Kidney capillary endothelial cell (primary cell): ENCODE data around the gene GTF2H4.
"Not testable (repeated sequence)": the region's sequence is repeated elsewhere in the genome, so short reads cannot be mapped to it uniquely, and the experiment has no call there.

ENCODE experiments used
- DNase-seq: peaks from one replicate; pipeline ENCODE4 v3.0.0-alpha.2; 2018; ENCODE audit warnings: low spot score

GTF2H4 gene

DNA sequence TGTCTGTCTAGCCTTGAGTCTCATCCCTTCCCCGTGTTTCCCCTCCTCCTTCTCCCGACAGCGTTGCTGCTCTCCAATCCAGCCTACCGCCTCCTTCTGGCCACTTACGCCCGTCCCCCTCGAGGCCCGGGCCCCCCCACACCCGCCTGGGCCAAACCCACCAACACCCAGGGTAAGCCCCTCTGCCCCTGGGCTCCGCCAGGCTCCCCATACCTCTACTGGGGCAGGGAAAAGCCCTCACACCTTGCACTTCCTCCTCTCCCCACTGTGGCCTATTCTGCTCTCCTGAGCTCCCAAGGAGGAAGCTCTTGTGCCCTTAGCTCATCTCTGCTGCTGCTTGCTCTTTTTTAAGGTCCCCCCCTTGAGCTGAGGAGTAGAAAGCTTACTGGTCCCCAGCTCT is 12.7 kb upstream of the GTF2H4 start:
- DNase-seq: no peak

DNA sequence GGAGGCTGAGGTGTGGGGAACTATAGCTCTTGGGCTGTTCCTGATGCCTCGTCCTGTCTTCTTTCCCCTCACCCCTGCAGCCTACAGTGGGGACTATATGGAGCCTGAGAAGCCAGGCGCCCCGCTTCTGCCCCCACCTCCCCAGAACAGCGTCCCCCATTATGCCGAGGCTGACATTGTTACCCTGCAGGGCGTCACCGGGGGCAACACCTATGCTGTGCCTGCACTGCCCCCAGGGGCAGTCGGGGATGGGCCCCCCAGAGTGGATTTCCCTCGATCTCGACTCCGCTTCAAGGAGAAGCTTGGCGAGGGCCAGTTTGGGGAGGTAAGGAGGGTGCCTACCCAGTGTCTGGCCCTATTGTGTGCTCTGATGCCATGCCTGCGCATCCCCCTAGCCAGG is 11.5 kb upstream of the GTF2H4 start:
- DNase-seq: no peak

DNA sequence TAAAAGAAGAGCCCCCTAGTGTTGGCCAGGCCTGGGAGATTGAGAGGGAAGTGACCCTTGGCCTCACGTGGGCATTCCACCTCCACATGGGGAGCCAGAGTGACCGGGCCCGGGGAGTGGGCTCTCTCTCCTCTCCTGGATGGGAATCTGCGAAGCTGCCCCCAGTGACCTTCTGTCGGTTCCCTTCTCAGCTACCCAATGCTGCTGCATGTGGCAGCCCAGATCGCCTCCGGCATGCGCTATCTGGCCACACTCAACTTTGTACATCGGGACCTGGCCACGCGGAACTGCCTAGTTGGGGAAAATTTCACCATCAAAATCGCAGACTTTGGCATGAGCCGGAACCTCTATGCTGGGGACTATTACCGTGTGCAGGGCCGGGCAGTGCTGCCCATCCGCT is 10.1 kb upstream of the GTF2H4 start:
- no peak for DNase-seq

DNA sequence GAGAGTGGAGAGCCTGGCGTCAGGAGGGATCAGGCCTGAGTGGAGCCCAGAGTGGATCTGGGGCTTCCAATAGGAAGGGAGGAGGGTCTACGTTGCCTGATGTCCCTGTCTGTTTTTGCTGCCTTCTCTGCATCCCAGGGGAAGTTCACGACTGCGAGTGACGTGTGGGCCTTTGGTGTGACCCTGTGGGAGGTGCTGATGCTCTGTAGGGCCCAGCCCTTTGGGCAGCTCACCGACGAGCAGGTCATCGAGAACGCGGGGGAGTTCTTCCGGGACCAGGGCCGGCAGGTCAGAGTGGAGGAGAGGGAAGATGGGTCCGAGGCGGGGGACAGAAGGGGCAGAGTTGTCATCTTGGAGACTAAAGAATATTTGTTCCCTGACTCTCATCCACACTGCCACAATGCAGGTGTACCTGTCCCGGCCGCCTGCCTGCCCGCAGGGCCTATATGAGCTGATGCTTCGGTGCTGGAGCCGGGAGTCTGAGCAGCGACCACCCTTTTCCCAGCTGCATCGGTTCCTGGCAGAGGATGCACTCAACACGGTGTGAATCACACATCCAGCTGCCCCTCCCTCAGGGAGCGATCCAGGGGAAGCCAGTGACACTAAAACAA is 9.2 kb upstream of the GTF2H4 start:
- DNase-seq: no peak

DNA sequence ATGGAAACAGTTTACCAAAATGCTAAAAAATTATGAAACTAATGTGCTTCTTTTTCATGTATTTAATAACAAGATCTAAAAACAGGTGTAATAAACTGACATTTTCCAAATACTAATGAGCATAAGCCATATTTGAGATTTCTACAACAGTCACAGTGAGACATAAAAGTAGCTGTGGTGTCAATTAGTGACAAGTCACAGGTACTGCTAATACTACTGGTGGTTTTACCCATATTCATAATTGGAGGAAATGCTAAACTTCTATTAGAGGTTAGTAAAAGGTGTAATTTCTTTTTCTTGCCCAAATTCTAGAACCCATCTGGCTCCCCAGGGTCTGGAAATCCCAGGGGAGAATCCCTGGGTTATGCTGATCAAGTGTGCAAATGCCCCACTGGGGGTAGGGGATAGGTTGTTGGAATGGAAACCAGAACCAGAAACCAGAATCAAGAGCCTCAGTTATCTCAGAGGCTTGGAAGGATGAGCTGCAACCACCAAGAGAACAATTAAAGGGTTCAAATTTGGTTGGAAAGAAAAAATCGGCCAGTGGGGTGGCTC is 7.1 kb upstream of the GTF2H4 start:
- no peak for DNase-seq

DNA sequence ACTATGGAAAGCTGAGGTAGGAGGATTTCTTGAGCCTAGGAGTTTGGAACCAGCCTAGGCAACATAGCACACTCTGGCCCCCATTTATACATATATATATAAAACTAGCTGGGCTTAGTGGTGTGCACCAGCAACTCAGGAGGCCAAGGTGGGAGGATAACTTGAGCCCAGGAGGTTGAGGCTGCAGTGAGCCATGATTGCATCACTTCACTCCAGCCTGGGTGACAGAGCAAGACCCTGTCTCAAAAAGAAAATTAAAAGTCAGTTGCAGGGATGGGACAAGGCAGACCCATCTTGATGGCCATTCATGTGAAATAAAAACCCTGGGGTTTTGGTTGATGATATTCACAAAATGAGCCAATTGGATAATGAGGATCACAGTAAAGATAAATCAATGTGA is 6.6 kb upstream of the GTF2H4 start:
- DNase-seq: no peak

DNA sequence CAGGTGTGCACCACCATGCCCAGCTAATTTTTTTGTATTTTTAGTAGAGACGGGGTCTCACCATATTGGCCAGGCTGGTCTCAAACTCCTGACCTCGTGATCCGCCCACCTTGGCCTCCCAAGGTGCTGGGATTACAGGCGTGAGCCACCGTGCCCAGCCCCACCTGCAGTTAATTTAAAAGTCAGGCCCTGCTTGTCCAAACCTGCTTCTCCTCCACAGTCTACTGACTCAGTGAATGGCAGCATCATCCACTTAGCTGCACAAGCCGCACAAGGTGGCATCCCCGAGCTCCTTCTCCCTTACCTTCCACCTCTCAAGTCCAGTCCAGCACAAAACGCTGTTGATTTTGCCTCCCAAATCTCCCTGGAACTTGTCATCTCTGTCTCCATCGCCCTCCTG is 5.8 kb upstream of the GTF2H4 start:
- DNase-seq: not testable (repeated sequence)

DNA sequence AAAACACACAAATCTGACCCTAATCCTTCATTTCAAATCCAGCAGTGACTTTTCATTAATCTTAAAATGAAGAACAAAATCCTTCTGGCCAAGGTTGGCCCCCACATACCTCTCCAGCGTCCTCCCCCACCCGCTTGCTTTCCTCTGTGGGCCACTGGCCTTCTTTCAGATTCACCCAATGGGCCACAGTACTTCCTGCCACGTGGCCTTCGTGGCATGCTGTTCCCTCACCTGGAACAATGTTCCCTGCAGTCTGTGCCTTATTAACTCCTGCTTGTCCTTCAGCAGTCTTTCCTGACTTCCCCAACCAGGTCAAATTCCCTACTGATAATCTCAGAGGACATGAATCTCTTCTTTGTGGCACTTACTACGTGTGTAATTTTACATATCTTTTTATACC is 5.3 kb upstream of the GTF2H4 start:
- DNase-seq: no peak

DNA sequence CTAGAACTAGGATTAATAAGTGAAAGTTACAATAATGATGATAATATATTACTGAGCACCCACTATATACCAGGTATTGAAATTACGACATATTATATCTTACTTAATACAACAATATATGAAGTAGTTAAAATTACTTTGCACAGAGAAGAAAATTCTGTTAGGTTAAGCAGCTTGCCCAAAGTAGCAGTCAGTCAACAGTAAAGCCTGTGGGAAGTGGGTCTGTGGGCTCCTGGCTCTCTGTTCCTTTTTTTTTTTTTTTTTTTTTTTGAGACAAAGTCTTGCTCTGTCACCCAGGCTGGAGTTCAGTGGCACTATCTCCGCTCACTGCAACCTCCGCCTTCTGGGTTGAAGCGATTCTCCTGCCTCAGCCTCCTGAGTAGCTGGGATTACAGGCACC is 4.8 kb upstream of the GTF2H4 start:
- no peak for DNase-seq

DNA sequence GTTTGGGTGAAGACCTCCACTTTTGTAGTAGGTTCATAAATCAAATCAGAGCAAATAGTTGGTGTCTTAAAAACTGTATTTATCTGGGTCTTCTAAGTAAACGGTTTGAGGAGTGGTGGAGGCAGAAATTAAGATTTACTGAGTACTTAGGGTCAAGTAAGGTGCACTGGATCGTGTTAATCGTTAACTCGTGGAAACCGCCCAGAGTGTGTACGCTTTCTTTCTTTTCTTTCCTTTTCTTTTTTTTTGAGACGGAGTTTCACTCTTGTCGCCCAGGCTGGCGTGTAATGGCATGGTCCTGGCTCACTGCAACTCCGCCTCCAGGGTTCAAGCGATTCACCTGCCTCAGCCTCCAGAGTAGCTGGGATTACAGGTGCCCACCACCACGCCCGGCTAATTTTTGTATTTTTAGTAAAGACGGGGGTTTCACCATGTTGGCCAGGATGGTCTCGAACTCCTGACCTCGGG is 683 bp upstream of the GTF2H4 start:
- DNase-seq: not testable (repeated sequence)

DNA sequence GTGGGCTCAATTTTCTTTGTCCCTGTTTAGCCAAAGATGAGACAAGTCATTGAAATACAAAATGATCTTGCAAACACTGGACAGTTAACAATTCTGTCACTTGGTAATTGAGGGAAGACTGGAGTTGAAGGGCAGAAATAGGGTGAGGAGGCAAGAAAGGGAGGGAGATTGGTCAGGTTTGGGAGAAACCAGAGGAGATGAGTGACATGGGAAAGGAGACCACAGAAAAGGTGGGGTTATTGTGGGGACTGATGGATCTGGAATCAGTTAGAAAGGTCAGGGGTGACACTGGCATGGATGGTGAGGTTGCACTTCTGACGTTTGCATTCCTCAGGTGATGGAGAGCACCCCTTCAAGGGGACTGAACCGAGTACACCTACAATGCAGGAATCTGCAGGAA is 693 bp downstream of the GTF2H4 start:
- DNase-seq: no peak

DNA sequence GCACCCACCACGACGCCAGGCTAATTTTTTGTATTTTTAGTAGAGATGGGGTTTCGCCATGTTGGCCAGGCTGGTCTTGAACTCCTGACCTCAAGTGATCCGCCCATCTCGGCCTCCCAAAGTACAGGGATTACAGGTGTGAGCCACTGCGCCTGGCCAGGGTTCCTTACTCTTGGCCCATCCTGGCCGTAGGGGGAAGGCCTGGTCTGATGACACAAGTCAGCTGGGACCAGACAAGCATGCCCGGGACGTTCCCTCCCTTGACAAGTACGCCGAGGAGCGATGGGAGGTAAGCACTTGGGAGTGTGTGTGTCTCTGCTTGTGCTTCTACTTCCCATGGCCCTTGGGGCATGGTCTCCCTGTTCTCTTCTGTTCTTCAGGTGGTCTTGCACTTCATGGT is 2.5 kb downstream of the GTF2H4 start:
- DNase-seq: not testable (repeated sequence)

DNA sequence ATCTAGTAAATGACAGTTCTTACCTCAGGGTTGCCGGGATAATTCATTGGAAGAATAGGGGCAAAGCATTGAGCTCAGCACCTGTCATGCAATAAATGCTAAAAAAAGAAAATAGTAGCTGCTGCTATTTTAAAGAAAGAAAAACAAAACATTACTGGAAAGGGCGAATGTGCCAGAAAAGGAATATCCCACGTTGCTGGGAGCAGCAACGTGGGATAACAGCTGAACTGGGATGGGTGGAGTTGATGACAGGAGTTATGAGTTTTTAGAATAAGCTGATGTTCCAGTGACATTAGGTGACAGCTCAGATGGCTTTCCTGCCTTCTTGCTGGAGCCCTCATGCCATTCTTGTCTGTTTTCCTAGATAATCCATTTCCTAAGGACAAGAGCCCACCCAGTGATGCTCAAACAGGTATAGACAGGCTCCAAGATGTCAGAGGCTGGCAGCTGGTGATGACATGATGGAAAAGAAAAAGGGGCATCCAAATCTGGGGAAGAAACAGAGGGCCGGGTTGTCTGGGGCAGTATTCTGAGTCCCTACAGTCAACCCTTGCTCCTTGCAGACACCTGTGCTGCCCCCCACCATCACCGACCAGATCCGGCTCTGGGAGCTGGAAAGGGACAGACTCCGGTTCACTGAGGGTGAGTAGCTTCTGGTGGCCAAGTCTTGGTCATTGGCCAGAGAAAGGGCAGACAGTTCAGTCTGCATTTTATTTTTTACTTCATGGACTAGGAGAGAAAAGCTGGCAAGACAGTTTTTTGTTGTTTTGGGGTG is 4.9 kb downstream of the GTF2H4 start:
- DNase-seq: no peak

DNA sequence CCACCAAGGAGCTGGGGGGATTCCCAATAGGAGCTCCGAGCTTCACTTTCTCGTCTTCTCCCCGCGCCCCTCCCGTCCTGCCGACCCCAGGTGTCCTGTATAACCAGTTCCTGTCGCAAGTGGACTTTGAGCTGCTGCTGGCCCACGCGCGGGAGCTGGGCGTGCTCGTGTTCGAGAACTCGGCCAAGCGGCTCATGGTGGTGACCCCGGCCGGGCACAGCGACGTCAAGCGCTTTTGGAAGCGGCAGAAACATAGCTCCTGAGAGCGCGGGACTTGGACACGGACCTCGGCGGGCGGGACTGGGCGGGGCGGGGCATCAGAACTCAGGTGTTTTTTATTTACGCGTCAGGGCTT is 5.7 kb downstream of the GTF2H4 start:
- DNase-seq: no peak

DNA sequence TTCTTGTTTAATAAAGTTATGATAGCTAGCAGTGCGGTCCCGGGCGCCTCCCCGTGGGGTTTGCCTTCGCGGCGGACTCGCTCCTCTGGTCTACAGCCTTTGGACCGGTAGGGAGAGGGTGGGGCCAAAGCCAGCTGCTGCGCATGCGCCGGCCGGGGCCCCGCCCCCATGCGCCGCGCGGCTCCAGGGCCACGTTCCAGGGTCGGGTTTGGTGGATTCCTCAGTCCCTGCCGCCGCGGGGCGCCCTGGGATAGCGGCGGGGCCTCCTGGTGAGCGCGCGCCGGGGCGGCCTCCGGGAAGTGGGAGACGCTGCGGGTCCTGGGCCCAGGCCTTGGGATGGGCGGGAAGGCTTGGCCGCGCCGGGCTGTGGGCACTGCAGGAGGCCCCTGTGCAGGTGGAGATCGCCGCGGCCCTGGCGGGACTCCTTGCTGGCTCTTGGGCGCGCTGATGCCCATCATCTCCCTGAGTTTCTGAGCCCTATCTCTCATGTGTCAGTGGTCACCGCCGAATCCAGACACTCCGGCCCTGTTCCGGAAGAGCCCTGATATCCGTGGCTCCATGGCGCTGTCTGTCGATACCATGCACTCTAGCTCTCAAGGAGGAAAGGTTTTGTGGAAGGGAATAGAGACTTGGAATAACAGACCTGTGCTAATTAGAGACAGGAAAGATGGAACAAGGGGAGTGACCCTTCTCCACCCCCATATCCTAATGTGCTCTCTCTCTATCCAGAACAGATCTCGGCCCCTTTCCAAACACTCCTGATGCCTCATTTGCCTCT is 6.3 kb downstream of the GTF2H4 start, which contains the start of gene VARS2:
Gene VARS2 (plus strand): TSS at position 163 of the 778 bp plus-strand sequence. CDS start 599 bp downstream, at position 762.
- DNase-seq: peak; percentile 90

DNA sequence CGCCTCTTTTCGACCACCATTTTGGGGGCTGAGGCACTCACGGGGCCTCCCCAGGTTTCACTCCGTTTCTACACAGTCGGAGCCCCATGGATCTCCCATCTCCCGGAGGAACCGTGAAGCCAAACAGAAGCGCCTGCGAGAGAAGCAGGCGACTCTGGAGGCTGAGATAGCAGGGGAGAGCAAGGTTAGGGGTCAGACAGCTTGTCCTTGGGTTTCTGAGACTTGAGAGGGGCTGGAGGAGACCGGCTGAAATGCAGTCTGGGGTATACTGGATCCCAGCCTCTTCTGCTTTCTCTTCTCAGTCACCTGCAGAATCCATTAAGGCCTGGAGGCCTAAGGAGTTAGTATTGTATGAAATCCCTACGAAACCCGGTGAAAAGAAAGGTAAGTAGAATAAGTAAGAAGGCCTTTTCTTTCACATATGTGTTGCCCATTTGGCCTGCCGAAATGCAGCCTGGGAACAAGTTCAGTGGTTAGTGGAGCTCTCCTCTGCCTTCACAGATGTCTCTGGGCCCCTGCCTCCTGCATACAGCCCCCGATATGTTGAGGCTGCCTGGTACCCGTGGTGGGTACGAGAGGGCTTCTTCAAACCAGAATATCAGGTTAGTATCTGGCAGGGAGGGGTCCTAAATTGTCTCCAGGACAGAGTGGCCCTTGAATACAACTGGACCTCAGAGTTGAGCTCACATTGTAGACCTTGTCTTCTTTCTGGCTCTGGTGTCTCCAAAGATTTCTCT is 7.0 kb downstream of the GTF2H4 start:
- DNase-seq: no peak

DNA sequence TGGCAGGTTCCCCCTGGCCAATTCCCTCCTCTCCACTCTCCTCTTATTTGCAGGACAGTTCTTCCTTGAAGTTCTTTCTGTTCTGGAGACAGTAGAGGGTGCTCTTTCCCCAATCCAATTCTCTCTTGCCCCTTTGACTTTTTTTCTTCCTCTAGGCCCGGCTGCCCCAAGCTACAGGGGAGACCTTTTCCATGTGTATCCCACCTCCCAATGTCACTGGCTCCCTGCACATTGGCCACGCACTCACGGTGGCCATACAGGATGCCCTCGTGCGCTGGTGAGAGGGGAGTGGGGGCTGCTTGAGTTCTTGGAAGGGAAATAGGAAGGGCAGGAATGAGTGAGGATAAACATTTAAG is 7.6 kb downstream of the GTF2H4 start:
- peak; percentile 52 for DNase-seq

DNA sequence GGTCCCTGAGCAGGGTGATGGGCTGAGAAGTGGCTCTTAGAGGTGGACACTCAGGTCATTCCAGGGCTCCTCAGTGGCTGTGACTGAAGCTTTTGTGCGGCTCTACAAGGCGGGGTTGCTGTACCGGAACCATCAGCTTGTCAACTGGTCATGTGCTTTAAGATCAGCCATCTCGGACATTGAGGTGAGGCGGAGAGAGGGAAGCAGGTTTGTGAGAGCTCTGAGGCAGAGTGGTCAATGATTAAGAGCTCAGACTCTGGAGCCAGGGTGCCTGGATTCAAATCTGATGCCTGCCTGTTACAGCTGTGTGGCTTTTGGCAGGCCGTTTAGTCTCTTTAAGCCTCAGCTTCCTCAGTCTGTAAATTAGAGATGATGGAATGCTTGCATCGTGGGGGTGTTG is 9.0 kb downstream of the GTF2H4 start:
- DNase-seq: no peak

DNA sequence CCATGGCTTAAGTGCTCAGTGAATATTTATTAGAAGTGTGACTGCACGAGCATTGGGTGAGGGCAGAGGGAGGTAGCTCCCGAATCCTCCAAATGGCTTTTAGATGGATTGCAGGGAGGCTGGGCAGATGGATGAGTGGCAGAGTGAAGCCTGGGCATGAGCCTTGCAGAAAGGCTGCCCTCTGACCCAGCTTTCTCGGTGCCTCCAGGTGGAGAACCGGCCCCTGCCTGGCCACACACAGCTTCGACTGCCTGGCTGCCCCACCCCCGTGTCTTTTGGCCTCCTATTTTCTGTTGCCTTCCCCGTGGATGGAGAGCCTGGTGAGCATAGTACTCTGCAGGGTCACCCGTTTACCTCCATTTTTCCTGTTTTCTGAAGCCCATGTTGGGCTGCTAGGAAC is 9.5 kb downstream of the GTF2H4 start:
- DNase-seq: no peak

DNA sequence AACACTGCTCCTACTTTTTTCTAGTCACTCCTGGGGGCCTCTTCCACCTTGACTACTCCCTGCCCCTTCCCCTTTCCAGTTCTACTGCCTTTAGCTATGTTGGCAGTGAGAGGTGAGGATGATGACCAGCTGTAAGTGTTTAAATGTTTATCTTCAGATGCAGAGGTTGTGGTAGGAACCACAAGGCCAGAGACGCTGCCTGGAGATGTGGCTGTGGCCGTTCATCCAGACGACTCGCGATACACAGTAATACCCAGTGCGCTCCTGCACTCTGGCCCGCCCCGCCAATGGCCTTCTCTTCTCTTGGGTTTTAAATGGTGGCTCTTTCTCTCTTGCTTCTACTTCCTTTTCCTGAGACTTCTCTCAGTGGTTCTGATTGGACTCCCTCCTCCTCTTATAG is 10.7 kb downstream of the GTF2H4 start:
- DNase-seq: no peak

DNA sequence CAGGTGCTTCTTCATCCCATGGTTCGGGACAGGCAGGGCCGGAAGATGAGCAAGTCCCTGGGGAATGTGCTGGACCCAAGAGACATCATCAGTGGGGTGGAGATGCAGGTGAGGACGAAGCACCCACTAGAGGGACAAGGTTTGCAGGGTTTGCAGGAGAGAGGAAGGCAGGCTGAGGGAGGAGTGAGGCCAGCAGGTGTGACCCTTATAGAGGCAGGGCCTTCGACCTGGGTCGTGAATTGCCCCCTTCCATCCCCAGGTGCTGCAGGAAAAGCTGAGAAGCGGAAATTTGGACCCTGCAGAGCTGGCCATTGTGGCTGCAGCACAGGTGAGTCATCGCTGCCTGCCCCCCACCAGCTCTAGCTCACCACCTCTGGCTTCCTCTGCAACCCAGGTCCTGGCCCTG is 14.4 kb downstream of the GTF2H4 start:
- no peak for DNase-seq

DNA sequence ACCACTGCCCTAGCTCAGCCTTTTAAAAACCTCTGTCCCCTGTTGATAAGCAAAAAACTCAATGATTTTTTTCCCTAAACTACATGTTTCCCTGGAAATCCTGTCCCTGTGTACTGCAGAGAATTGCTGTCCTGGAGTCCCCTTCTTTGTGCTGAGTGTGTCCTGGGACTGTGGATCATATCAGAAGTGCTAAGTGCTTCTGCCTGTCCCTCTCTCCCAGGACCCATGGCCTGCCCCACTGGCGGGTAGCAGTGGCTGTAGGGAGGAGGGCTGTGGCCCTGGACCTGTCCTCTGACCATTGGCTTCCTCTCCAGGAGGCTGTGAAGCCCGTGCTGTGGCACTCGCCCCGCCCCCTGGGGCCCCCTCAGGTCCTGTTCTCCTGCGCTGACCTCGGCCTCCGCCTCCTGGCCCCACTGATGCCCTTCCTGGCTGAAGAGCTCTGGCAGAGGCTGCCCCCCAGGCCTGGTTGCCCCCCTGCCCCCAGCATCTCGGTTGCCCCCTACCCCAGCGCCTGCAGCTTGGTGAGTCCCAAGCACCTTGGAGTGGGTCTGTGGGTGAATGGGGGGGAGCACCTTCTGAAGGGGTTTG is 16.1 kb downstream of the GTF2H4 start:
- DNase-seq: not testable (repeated sequence)
